Measurements from ENCODE around the gene SLC39A11.
"Not testable (repeated sequence)": the region's sequence is repeated elsewhere in the genome, so short reads cannot be mapped to it uniquely, and the experiment has no call there.

Gene SLC39A11

GRCh38 chr17:72837335-72837734 lies 255.2 kb downstream of the SLC39A11 start:
- Histone ChIP-seq H3K27me3 (ENCODE audit: control insufficient read depth in 2 of 2, insufficient read depth in 2 of 2, low read length in 2 of 2) (no peaks in the 10 kb centered on the region), H3K27ac (ENCODE audit: low read depth in 2 of 2, low read length in 2 of 2) (no peak overlapping the region), H3K4me1 (ENCODE audit: control insufficient read depth in 2 of 2, insufficient read depth in 2 of 2, low read length in 2 of 2) (no peaks in the 10 kb centered on the region), H3K9me3 (ENCODE audit: control insufficient read depth in 2 of 2, low read length in 2 of 2) (peaks cover 0 to 7% of the 10 kb centered on the region in 2 donors), H3K9ac (ENCODE audit: low read depth in 1 of 2, low read length in 2 of 2) (no peak overlapping the region), H3K4me3 (ENCODE audit: low read length in 2 of 2) (no peak overlapping the region), H3K36me3 (ENCODE audit: control insufficient read depth in 2 of 2, insufficient read depth in 2 of 2, low read length in 2 of 2) (peaks cover 0 to 3% of the 10 kb centered on the region in 2 donors)

DNA sequence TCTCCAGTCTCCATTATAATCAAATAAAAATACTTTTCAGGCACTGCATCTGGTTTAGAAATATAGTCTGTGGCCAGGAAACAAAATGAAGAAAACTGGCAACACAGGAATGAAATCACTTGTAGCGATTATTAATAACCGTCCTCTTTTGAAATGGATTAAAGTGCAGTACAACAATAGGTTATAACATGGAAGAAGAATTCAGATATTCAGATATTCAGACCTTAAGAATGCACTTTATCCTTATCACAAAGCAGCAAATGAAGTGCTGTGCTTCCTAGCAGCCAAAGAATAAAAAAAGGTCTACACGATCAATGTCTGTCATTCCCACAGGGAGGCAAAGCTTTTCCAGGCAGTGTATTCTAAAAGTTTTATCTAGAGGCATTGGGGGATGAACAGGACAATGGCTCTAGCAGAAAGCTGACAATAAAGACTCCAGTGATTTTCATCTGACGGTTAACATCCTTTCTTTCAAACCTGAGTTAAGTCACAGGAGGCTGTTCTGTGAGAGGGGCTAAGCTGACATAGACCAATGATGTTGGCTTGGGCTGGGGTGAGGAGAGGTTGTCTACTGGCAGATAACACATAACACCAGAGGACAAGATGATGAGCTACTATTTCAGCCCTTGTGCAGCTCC lies 259.2 kb downstream of the SLC39A11 start:
- no peak overlapping the region for H3K4me3 ChIP-seq (ENCODE audit: low read length in 2 of 2)
- no peak overlapping the region for H3K9ac ChIP-seq (ENCODE audit: low read depth in 1 of 2, low read length in 2 of 2)
- no peaks in the 10 kb centered on the region for H3K4me1 ChIP-seq (ENCODE audit: control insufficient read depth in 2 of 2, insufficient read depth in 2 of 2, low read length in 2 of 2)
- H3K27me3 ChIP-seq (ENCODE audit: control insufficient read depth in 2 of 2, insufficient read depth in 2 of 2, low read length in 2 of 2) = no peaks in the 10 kb centered on the region
- H3K9me3 ChIP-seq (ENCODE audit: control insufficient read depth in 2 of 2, low read length in 2 of 2) = no peaks in the 10 kb centered on the region
- H3K27ac ChIP-seq (ENCODE audit: low read depth in 2 of 2, low read length in 2 of 2) = no peak overlapping the region
- peaks cover 0 to 3% of the 10 kb centered on the region in 2 donors for H3K36me3 ChIP-seq (ENCODE audit: control insufficient read depth in 2 of 2, insufficient read depth in 2 of 2, low read length in 2 of 2)

DNA sequence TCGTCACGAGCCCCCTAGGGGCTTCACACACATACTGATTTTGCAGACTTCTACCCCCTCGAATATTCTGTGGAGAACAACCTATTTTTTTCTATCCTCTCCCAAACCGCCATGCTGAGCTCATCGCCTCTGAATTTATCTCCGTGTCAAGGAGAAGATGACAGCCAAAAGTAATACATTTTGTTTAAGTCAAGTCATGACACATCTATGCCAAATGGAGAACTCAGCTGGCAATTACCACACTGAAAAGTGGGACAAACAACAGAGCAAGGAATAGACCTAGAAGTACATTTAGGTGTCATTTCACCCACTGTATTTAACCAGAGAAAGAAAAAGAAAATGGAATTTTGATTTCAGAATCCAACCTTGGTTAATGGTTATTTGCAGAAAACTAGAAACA lies 260.2 kb downstream of the SLC39A11 start:
- Histone ChIP-seq H3K27ac (ENCODE audit: low read depth in 2 of 2, low read length in 2 of 2) (no peak overlapping the region), H3K4me3 (ENCODE audit: low read length in 2 of 2) (no peak overlapping the region), H3K4me1 (ENCODE audit: control insufficient read depth in 2 of 2, insufficient read depth in 2 of 2, low read length in 2 of 2) (no peaks in the 10 kb centered on the region), H3K27me3 (ENCODE audit: control insufficient read depth in 2 of 2, insufficient read depth in 2 of 2, low read length in 2 of 2) (no peaks in the 10 kb centered on the region), H3K36me3 (ENCODE audit: control insufficient read depth in 2 of 2, insufficient read depth in 2 of 2, low read length in 2 of 2) (peaks cover 0 to 4% of the 10 kb centered on the region in 2 donors), H3K9me3 (ENCODE audit: control insufficient read depth in 2 of 2, low read length in 2 of 2) (no peaks in the 10 kb centered on the region), H3K9ac (ENCODE audit: low read depth in 1 of 2, low read length in 2 of 2) (no peak overlapping the region)

GRCh38 chr17:72829883-72830282 lies 262.6 kb downstream of the SLC39A11 start:
- Histone ChIP-seq H3K4me1 (ENCODE audit: control insufficient read depth in 2 of 2, insufficient read depth in 2 of 2, low read length in 2 of 2) (no peaks in the 10 kb centered on the region), H3K27ac (ENCODE audit: low read depth in 2 of 2, low read length in 2 of 2) (no peak overlapping the region), H3K9me3 (ENCODE audit: control insufficient read depth in 2 of 2, low read length in 2 of 2) (peaks cover 5 to 10% of the 10 kb centered on the region in 2 donors), H3K4me3 (ENCODE audit: low read length in 2 of 2) (no peak overlapping the region), H3K36me3 (ENCODE audit: control insufficient read depth in 2 of 2, insufficient read depth in 2 of 2, low read length in 2 of 2) (peaks cover 0 to 3% of the 10 kb centered on the region in 2 donors), H3K27me3 (ENCODE audit: control insufficient read depth in 2 of 2, insufficient read depth in 2 of 2, low read length in 2 of 2) (no peaks in the 10 kb centered on the region), H3K9ac (ENCODE audit: low read depth in 1 of 2, low read length in 2 of 2) (no peak overlapping the region)

- H3K4me3 ChIP-seq (ENCODE audit: low read length in 2 of 2) = no peak overlapping the region
- peaks cover 0 to 3% of the 10 kb centered on the region in 2 donors for H3K36me3 ChIP-seq (ENCODE audit: control insufficient read depth in 2 of 2, insufficient read depth in 2 of 2, low read length in 2 of 2)
- peaks cover 7 to 10% of the 10 kb centered on the region in 2 donors for H3K9me3 ChIP-seq (ENCODE audit: control insufficient read depth in 2 of 2, low read length in 2 of 2)
- no peak overlapping the region for H3K27ac ChIP-seq (ENCODE audit: low read depth in 2 of 2, low read length in 2 of 2)
- H3K4me1 ChIP-seq (ENCODE audit: control insufficient read depth in 2 of 2, insufficient read depth in 2 of 2, low read length in 2 of 2) = no peaks in the 10 kb centered on the region
- no peak overlapping the region for H3K9ac ChIP-seq (ENCODE audit: low read depth in 1 of 2, low read length in 2 of 2)
- H3K27me3 ChIP-seq (ENCODE audit: control insufficient read depth in 2 of 2, insufficient read depth in 2 of 2, low read length in 2 of 2) = no peaks in the 10 kb centered on the region
Observed at GRCh38 chr17:72826602-72827001, 265.9 kb downstream of the SLC39A11 start.

DNA sequence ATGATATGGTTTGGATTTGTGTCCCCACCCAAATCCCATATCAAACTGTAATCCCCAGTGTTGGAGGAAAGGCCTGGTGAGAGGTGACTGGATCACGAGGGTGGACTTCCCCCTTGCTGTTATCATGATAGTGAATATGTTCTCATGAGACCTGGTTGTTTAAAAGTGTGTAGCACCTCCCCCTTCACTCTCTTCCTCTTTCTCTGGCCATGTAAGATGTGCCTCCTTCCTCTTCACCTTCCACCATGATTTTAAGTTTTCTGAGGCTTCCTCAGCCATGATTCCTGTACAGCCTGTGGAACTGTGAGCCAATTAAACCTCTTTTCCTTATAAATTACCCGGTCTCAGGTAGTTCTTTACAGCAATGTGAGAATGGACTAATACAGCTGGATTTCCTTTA lies 266.4 kb downstream of the SLC39A11 start:
- not testable (repeated sequence) for H3K9me3 ChIP-seq (ENCODE audit: control insufficient read depth in 2 of 2, low read length in 2 of 2); H3K36me3 ChIP-seq (ENCODE audit: control insufficient read depth in 2 of 2, insufficient read depth in 2 of 2, low read length in 2 of 2); H3K4me1 ChIP-seq (ENCODE audit: control insufficient read depth in 2 of 2, insufficient read depth in 2 of 2, low read length in 2 of 2); H3K27ac ChIP-seq (ENCODE audit: low read depth in 2 of 2, low read length in 2 of 2); H3K27me3 ChIP-seq (ENCODE audit: control insufficient read depth in 2 of 2, insufficient read depth in 2 of 2, low read length in 2 of 2); H3K9ac ChIP-seq (ENCODE audit: low read depth in 1 of 2, low read length in 2 of 2); H3K4me3 ChIP-seq (ENCODE audit: low read length in 2 of 2)

- peaks cover 0 to 3% of the 10 kb centered on the region in 2 donors for H3K36me3 ChIP-seq (ENCODE audit: control insufficient read depth in 2 of 2, insufficient read depth in 2 of 2, low read length in 2 of 2)
- no peak overlapping the region for H3K27ac ChIP-seq (ENCODE audit: low read depth in 2 of 2, low read length in 2 of 2)
- no peak overlapping the region for H3K4me3 ChIP-seq (ENCODE audit: low read length in 2 of 2)
- no peaks in the 10 kb centered on the region for H3K4me1 ChIP-seq (ENCODE audit: control insufficient read depth in 2 of 2, insufficient read depth in 2 of 2, low read length in 2 of 2)
- H3K9ac ChIP-seq (ENCODE audit: low read depth in 1 of 2, low read length in 2 of 2) = no peak overlapping the region
- no peaks in the 10 kb centered on the region for H3K27me3 ChIP-seq (ENCODE audit: control insufficient read depth in 2 of 2, insufficient read depth in 2 of 2, low read length in 2 of 2)
- peaks cover 7 to 10% of the 10 kb centered on the region in 2 donors for H3K9me3 ChIP-seq (ENCODE audit: control insufficient read depth in 2 of 2, low read length in 2 of 2)
Observed at GRCh38 chr17:72825218-72825617, 267.3 kb downstream of the SLC39A11 start.

DNA sequence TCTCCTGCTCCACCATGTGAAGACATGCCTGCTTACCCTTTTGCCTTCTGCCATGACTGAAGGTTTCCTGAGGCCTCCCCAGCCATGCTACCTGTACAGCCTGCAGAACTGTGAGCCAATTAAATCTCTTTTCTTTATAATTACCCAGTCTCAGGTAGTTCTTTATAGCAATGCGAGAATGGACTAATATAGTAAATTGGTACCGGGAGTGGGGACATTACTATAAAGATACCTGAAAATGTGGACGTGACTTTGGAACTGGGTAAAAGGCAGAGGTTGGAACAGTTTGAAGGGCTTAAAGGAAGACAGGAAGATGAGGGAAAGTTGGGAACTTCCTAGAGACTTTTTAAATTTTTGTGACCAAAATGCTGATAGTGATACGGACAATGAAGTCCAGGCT lies 268.2 kb downstream of the SLC39A11 start:
- not testable (repeated sequence) for H3K27me3 ChIP-seq (ENCODE audit: control insufficient read depth in 2 of 2, insufficient read depth in 2 of 2, low read length in 2 of 2); H3K4me3 ChIP-seq (ENCODE audit: low read length in 2 of 2); H3K36me3 ChIP-seq (ENCODE audit: control insufficient read depth in 2 of 2, insufficient read depth in 2 of 2, low read length in 2 of 2); H3K4me1 ChIP-seq (ENCODE audit: control insufficient read depth in 2 of 2, insufficient read depth in 2 of 2, low read length in 2 of 2); H3K9ac ChIP-seq (ENCODE audit: low read depth in 1 of 2, low read length in 2 of 2); H3K27ac ChIP-seq (ENCODE audit: low read depth in 2 of 2, low read length in 2 of 2); H3K9me3 ChIP-seq (ENCODE audit: control insufficient read depth in 2 of 2, low read length in 2 of 2)

DNA sequence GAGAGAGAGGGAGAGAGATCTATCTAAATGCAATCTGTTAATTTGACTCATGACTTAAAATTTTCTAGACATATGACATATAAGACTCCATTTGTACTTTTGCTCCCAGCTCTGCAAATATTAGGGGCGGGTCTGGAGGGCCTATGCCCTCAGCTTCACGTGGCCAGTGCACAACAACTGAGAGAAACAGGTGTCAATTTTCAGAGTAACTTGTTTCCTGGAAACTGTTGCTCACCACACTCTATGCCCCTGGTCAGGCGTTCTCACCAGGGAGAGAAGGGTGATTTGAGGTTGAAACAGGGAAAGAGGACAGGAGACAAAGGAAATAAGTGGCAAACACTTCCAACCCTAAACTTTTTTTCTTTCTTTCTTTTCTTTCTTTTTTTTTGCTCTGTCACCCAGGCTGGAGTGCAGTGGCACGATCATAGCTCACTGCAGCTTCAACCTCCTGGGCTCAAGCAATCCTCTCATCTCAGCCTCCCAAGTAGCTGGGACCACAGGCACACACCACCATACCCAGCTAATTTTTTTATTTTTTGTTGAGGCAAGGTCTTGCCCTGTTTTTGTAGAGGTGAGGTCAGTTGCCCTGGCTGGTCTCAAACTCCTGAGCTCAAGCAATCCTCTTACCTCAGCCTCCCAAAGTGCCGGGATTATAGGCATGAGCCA lies 270.0 kb downstream of the SLC39A11 start:
- no peaks in the 10 kb centered on the region for H3K4me1 ChIP-seq (ENCODE audit: control insufficient read depth in 2 of 2, insufficient read depth in 2 of 2, low read length in 2 of 2)
- H3K36me3 ChIP-seq (ENCODE audit: control insufficient read depth in 2 of 2, insufficient read depth in 2 of 2, low read length in 2 of 2) = peaks cover 0 to 8% of the 10 kb centered on the region in 2 donors
- H3K9ac ChIP-seq (ENCODE audit: low read depth in 1 of 2, low read length in 2 of 2) = no peak overlapping the region

DNA sequence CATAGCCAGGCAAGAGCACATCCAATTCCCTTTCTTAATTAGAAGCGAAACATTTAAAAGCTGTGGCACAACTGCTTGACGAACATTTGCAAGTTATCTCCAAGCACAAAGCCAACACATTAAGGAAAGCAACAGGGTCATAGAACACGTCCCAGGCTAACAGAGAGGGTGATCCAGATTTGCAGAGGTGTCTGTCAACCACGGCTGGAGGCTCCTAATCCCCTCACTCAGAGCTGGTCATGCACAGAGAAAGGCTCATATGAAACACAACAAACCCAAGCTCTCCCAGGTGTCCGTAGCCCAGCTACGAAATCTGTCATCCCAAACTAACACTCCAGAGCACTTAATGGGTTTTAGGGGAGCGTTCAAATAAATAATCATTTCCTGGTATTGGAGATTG lies 276.1 kb downstream of the SLC39A11 start:
- Histone ChIP-seq H3K27me3 (ENCODE audit: control insufficient read depth in 2 of 2, insufficient read depth in 2 of 2, low read length in 2 of 2) (no peaks in the 10 kb centered on the region), H3K36me3 (ENCODE audit: control insufficient read depth in 2 of 2, insufficient read depth in 2 of 2, low read length in 2 of 2) (peaks cover 2 to 5% of the 10 kb centered on the region in 2 donors), H3K9ac (ENCODE audit: low read depth in 1 of 2, low read length in 2 of 2) (no peak overlapping the region), H3K4me3 (ENCODE audit: low read length in 2 of 2) (no peak overlapping the region), H3K4me1 (ENCODE audit: control insufficient read depth in 2 of 2, insufficient read depth in 2 of 2, low read length in 2 of 2) (no peaks in the 10 kb centered on the region), H3K27ac (ENCODE audit: low read depth in 2 of 2, low read length in 2 of 2) (no peak overlapping the region), H3K9me3 (ENCODE audit: control insufficient read depth in 2 of 2, low read length in 2 of 2) (no peaks in the 10 kb centered on the region)

More for the DNA sequence above, 270.0 kb downstream of the SLC39A11 start:
- peaks cover 7 to 10% of the 10 kb centered on the region in 2 donors for H3K9me3 ChIP-seq (ENCODE audit: control insufficient read depth in 2 of 2, low read length in 2 of 2)
- H3K4me3 ChIP-seq (ENCODE audit: low read length in 2 of 2) = no peak overlapping the region
- no peaks in the 10 kb centered on the region for H3K27me3 ChIP-seq (ENCODE audit: control insufficient read depth in 2 of 2, insufficient read depth in 2 of 2, low read length in 2 of 2)
- H3K27ac ChIP-seq (ENCODE audit: low read depth in 2 of 2, low read length in 2 of 2) = no peak overlapping the region

Data from mucosa of rectum (tissue), 2 donors.